Neural cell (in vitro differentiated cells): ENCODE results near the gene MRPL36. TPM values are rescaled to one million over a fixed set of nuclear protein-coding genes. Genes with fewer than 3 reads are reported as not detected.

Experiments
- H2AFZ ChIP-seq: fragments of 200-600, 300-800 bp; sonication (generic), shearing (Covaris generic); 2 replicates; pipeline ENCODE4 v1.6.0; 2014; ENCODE audit warnings: low read depth, mild to moderate bottlenecking, antibody characterized with exemption, low read length, moderate library complexity
- H3F3A ChIP-seq: fragments of 200-600 bp; shearing (Covaris generic); 2 replicates; pipeline ENCODE4 v1.6.1; 2016; ENCODE audit warnings: mild to moderate bottlenecking, moderate library complexity, mixed read lengths, antibody characterized with exemption, low read length; ENCODE audit not compliant: insufficient read depth, poor library complexity, severe bottlenecking
- H3K27ac ChIP-seq: fragments of 200-600, 300-800 bp; sonication (generic), shearing (Covaris generic); 2 replicates; pipeline ENCODE4 v1.5.1; 2014; ENCODE audit warnings: mild to moderate bottlenecking, low read length, moderate library complexity
- H3K27me3 ChIP-seq: fragments of 300-800, 200-600 bp; sonication (generic), shearing (Covaris generic); 2 replicates; pipeline ENCODE4 v1.6.0; 2014; ENCODE audit warnings: mild to moderate bottlenecking, low read depth, low read length, moderate library complexity; ENCODE audit not compliant: insufficient read depth
- H3K36me3 ChIP-seq: fragments of 300-800, 200-600 bp; sonication (generic), shearing (Covaris generic); 2 replicates; pipeline ENCODE4 v1.5.1; 2014; ENCODE audit warnings: mild to moderate bottlenecking, antibody characterized with exemption, low read length, moderate library complexity; ENCODE audit not compliant: insufficient read depth
- H3K4me2 ChIP-seq: fragments of 300-800, 200-600 bp; sonication (generic), shearing (Covaris generic); 2 replicates; pipeline ENCODE4 v1.6.0; 2014; ENCODE audit warnings: mild to moderate bottlenecking, low read length
- H3K4me3 ChIP-seq: fragments of 300-800, 200-600 bp; sonication (generic), shearing (Covaris generic); 2 replicates; pipeline ENCODE4 v1.5.1; 2014; ENCODE audit warnings: mild to moderate bottlenecking, low read length, moderate library complexity
- H3K79me2 ChIP-seq: fragments of 200-600 bp; shearing (Covaris generic); replicated peaks from 2 replicates; pipeline ENCODE4 v1.6.0; 2014; ENCODE audit warnings: mild to moderate bottlenecking, low read length, moderate library complexity; ENCODE audit not compliant: insufficient read depth
- H3K9ac ChIP-seq: fragments of 300-800, 200-600 bp; sonication (generic), shearing (Covaris generic); 2 replicates; pipeline ENCODE4 v1.6.1; 2016; ENCODE audit warnings: mild to moderate bottlenecking, low read length, mixed read lengths
- H3K9me2 ChIP-seq: fragments of 200-600 bp; shearing (Covaris generic); 2 replicates; pipeline ENCODE4 v1.6.1; 2016; ENCODE audit warnings: mild to moderate bottlenecking, low read length, mixed read lengths; ENCODE audit not compliant: insufficient read depth
- H3K9me3 ChIP-seq: fragments of 200-600, 300-800 bp; sonication (generic), shearing (Covaris generic); 2 replicates; pipeline ENCODE4 v1.6.1; 2016; ENCODE audit warnings: mild to moderate bottlenecking, mixed run types, low read length, moderate library complexity, mixed read lengths
- H4K20me1 ChIP-seq: fragments of 200-600 bp; shearing (Covaris generic); 2 replicates; pipeline ENCODE4 v1.6.1; 2016; ENCODE audit warnings: mild to moderate bottlenecking, mixed run types; ENCODE audit not compliant: insufficient read depth
- CTCF ChIP-seq: fragments of 450-650 bp; IDR thresholded peaks from 2 replicates; pipeline ENCODE4 v1.5.1; 2014; ENCODE audit warnings: antibody characterized with exemption, mild to moderate bottlenecking, moderate library complexity; ENCODE audit not compliant: poor library complexity, severe bottlenecking
- EP300 ChIP-seq: fragments of 450-650 bp; conservative IDR thresholded peaks from 2 replicates; pipeline ENCODE4 v1.6.1; 2014; ENCODE audit warnings: antibody characterized with exemption, mild to moderate bottlenecking, moderate library complexity; ENCODE audit not compliant: poor library complexity, severe bottlenecking
- EZH2 ChIP-seq: fragments of 200-600, 300-800 bp; shearing (Covaris generic), sonication (generic); IDR thresholded peaks from 2 replicates; pipeline ENCODE4 v1.6.1; 2014; ENCODE audit warnings: antibody characterized with exemption, low read length, borderline replicate concordance, mild to moderate bottlenecking; ENCODE audit not compliant: insufficient read depth, poor library complexity, severe bottlenecking
- MXI1 ChIP-seq: fragments of 450-650 bp; conservative IDR thresholded peaks from 2 replicates; pipeline ENCODE4 v1.6.1; 2014; ENCODE audit warnings: antibody characterized with exemption, mild to moderate bottlenecking; ENCODE audit not compliant: poor library complexity, severe bottlenecking
- POLR2AphosphoS5 ChIP-seq: IDR thresholded peaks from 2 replicates; pipeline ENCODE4 v1.6.1; 2012
- RAD21 ChIP-seq: fragments of 450-650 bp; conservative IDR thresholded peaks from 2 replicates; pipeline ENCODE4 v1.6.1; 2014; ENCODE audit warnings: antibody characterized with exemption, mild to moderate bottlenecking, moderate library complexity
- REST ChIP-seq: IDR thresholded peaks from 2 replicates; pipeline ENCODE4 v1.6.1; 2012; ENCODE audit warnings: borderline replicate concordance
- SMC3 ChIP-seq: fragments of 450-650 bp; conservative IDR thresholded peaks from 2 replicates; pipeline ENCODE4 v1.6.1; 2014; ENCODE audit warnings: antibody characterized with exemption, mild to moderate bottlenecking, moderate library complexity; ENCODE audit not compliant: poor library complexity
- TAF1 ChIP-seq: IDR thresholded peaks from 2 replicates; pipeline ENCODE4 v1.6.1; 2012; ENCODE audit warnings: low read depth
- polyA plus RNA-seq: library from polyadenylated mRNA; depleted of rRNA; stranded (reverse); fragments of >200 nt; gene quantifications from 2 replicates; pipeline ENCODE4 v1.2.3, GENCODE V29; 2014

The MRPL36 gene
- polyA plus RNA-seq, 1 donor from 2014 or later = 51.9 TPM

DNA sequence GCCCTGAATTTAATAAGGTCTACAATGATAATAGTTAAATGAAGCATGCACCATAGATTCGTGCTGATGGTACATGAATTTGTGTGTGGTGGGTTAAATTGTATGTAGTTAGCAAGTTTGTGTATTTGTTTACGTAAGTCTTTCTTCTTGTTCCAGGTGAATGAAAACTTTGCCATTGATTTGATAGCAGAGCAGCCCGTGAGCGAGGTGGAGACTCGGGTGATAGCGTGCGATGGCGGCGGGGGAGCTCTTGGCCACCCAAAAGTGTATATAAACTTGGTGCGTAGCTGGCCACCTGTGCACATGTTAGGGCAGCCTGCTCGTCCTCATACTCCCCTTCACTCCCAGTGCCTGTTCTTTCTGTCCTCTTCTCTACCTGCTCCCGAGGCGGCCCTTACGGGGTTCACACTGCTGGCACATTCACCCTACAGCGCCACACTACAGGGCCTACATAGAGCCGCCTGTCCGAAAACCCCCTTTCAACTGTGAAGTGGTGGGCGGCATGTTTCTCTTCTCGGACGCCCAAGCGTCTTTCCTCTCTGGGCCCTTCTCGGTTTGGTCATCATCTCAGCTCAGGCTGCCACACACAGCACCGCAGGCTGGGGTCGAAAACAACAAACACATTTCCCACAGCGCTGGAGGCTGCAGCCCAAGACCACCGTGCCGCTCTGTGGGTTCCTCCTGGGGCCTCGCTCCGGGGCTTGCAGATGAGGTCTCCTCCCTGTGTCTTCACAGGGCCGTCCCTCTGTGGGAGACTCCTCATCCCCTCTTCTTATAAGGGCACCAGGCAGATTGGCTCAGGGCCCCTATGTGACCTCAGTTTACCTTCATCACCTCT is 14.8 kb upstream of the MRPL36 start:
- TF ChIP-seq EP300 (no peak), POLR2AphosphoS5 (no peak), EZH2 (no peak)
- Histone ChIP-seq H3K4me3 (no peak overlapping the region), H3K9ac (no peak overlapping the region), H3K27ac (no peak overlapping the region), H3K36me3 (peaks cover 6% of the 10 kb centered on the region), H3K4me2 (no peak overlapping the region), H3K27me3 (no peaks in the 10 kb centered on the region), H3F3A (no peaks in the 10 kb centered on the region), H4K20me1 (no peaks in the 10 kb centered on the region), H2AFZ (no peak overlapping the region), H3K9me3 (no peaks in the 10 kb centered on the region), H3K9me2 (no peaks in the 10 kb centered on the region), H3K79me2 (no peaks in the 10 kb centered on the region)

DNA sequence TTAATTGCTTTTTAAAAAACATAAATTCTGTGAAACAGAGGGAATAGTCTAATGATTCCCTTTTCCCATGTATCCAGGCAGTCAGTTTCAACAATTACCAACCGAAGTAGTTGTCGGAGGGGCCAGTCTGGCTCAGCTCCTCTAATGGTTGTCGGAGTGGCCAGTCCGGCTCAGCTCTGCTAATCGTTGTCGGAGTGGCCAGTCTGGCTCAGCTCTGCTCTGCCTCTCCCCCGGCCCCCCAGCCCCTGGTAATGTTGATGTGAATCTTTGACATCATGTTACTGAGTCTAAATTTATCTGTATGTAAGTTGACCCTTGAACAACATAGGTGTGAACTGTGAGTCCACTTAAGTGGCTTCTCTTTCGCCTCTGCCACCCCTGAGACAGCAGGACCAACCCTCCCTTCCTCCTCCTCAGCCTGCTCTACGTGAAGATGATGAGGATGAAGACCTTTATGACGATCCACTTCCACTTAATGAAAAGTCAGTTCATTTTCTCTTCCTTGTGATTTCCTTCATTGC is 11.0 kb upstream of the MRPL36 start:
- H2AFZ ChIP-seq = no peak overlapping the region
- H3K36me3 ChIP-seq = peaks cover 6% of the 10 kb centered on the region
- no peak overlapping the region for H3K4me3 ChIP-seq
- H3K79me2 ChIP-seq = no peaks in the 10 kb centered on the region
- H3F3A ChIP-seq = no peaks in the 10 kb centered on the region
- TF ChIP-seq POLR2AphosphoS5 (no peak), RAD21 (no peak), TAF1 (no peak), MXI1 (no peak), CTCF (no peak), REST (no peak), SMC3 (no peak), EP300 (no peak), EZH2 (no peak)
- H3K9ac ChIP-seq = no peak overlapping the region
- no peak overlapping the region for H3K27ac ChIP-seq
- H3K4me2 ChIP-seq = no peak overlapping the region
- H3K9me2 ChIP-seq = no peaks in the 10 kb centered on the region
- H4K20me1 ChIP-seq = no peaks in the 10 kb centered on the region
- H3K9me3 ChIP-seq = no peaks in the 10 kb centered on the region
- H3K27me3 ChIP-seq = no peaks in the 10 kb centered on the region
